PC-9 (cell line): ENCODE data around the gene ZNF787. TPM values are rescaled to one million over a fixed set of nuclear protein-coding genes. Genes with fewer than 3 reads are reported as not detected.

Experiments used
- BruUV-seq: library from RNA; stranded (reverse); fragments of 400-500 nt; replicated peaks from 2 replicates; lab custom pipeline; 2021; lab: Mats Ljungman, UMichigan
- CTCF ChIA-PET: fragments of 300-600 bp; sonication (Branson Sonifier 250); formaldehyde crosslinking; loops from one replicate; lab custom pipeline; 2022; ENCODE audit warnings: antibody characterized with exemption; lab: Charles Lee
- POLR2A ChIA-PET: fragments of 300-600 bp; sonication (Branson Sonifier 250); formaldehyde crosslinking; loops from one replicate; lab custom pipeline; 2022; ENCODE audit warnings: antibody characterized with exemption; ENCODE audit not compliant: unreplicated experiment; lab: Charles Lee
- DNase-seq, 2 experiments: peaks; one replicate each; pipeline versions ENCODE4 v3.0.0 to v3.0.0-alpha.2; 2015 to 2022; ENCODE audit warnings: mixed read lengths in 1 of 2
- H2AFZ ChIP-seq: fragments of 200-600 bp; sonication (generic); 2 replicates; pipeline ENCODE4 v1.8.1; 2017; ENCODE audit warnings: antibody characterized with exemption
- H3F3A ChIP-seq: fragments of 200-600 bp; sonication (generic); 2 replicates; pipeline ENCODE4 v1.8.1; 2017; ENCODE audit warnings: antibody characterized with exemption, mild to moderate bottlenecking, low read depth; ENCODE audit not compliant: insufficient read depth
- H3K27ac ChIP-seq: fragments of 200-600 bp; sonication (generic); 2 replicates; pipeline ENCODE4 v1.6.1; 2016; ENCODE audit warnings: mixed run types
- H3K27me3 ChIP-seq: fragments of 200-600 bp; sonication (generic); 2 replicates; pipeline ENCODE4 v1.6.1; 2016; ENCODE audit warnings: low read depth, mixed run types; ENCODE audit not compliant: insufficient read depth
- H3K36me3 ChIP-seq: fragments of 200-600 bp; sonication (generic); 2 replicates; pipeline ENCODE4 v1.6.1; 2016; ENCODE audit warnings: low read depth, mixed run types
- H3K4me1 ChIP-seq: fragments of 200-600 bp; sonication (generic); replicated peaks from 2 replicates; pipeline ENCODE4 v1.6.1; 2016; ENCODE audit warnings: mixed run types; ENCODE audit not compliant: insufficient read depth
- H3K4me2 ChIP-seq: fragments of 200-600 bp; sonication (generic); 2 replicates; pipeline ENCODE4 v1.6.1; 2017; ENCODE audit warnings: mixed run types
- H3K4me3 ChIP-seq: fragments of 200-600 bp; sonication (generic); 2 replicates; pipeline ENCODE4 v1.6.1; 2016; ENCODE audit warnings: mixed run types
- H3K79me2 ChIP-seq: fragments of 200-600 bp; sonication (generic); 2 replicates; pipeline ENCODE4 v1.6.1; 2017; ENCODE audit warnings: low read depth, mixed run types
- H3K9me2 ChIP-seq: fragments of 200-600 bp; sonication (generic); 2 replicates; pipeline ENCODE4 v1.8.1; 2017; ENCODE audit warnings: mild to moderate bottlenecking; ENCODE audit not compliant: insufficient read depth
- H3K9me3 ChIP-seq: fragments of 200-600 bp; sonication (generic); 2 replicates; pipeline ENCODE4 v1.8.1; 2016; ENCODE audit warnings: low read depth; ENCODE audit not compliant: insufficient read depth
- H4K20me1 ChIP-seq: fragments of 200-600 bp; sonication (generic); 2 replicates; pipeline ENCODE4 v1.8.1; 2017; ENCODE audit not compliant: insufficient read depth
- EZH2 ChIP-seq: fragments of 200-600 bp; sonication (generic); IDR thresholded peaks from 2 replicates; pipeline ENCODE4 v1.8.0; 2017; ENCODE audit warnings: antibody characterized with exemption, low read depth
- intact Hi-C: fragments of 100-400 bp; cut with micrococcal nuclease; formaldehyde crosslinking; loops from one replicate; pipeline ENCODE4 v1.10.0; 2022; ENCODE audit not compliant: unreplicated experiment
- total RNA-seq: library from RNA; stranded (reverse); gene quantifications from 2 replicates; pipeline ENCODE4 v1.2.3, GENCODE V29; 2021
- TF ChIP-seq, protein P1 (sequence below): fragments of 200-600 bp; sonication (generic); conservative IDR thresholded peaks from 2 replicates; pipeline ENCODE4 v1.6.1; 2017; ENCODE audit warnings: mixed run types, antibody characterized with exemption, mild to moderate bottlenecking, moderate library complexity

Gene ZNF787
- total RNA-seq, 1 experiment from 2014 or later = 51.4 TPM

DNA sequence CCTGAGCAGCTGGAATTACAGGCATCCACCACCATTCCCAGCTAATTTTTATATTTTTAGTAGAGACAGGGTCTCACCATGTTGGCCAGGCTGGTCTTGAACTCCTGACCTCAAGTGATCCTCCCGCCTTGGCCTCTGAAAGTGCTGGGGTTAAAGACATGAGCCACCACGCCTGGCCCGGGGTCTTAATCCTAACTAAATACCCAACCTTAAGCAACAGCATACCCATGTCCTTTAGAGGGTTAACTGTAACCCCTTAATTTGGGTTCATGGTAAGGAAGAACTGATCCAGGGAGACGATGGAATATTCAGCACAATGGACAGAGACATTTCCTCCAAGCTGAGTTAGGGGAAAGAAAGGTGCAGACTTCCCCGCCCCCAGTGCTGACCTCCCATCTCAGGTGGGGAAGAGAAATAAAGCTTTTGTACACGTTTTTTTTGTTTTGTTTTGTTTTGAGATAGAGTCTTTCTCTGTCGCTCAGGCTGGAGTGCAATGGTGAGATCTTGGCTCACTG is 46.0 kb upstream of the ZNF787 start:
- DNase-seq = no peak
- CTCF ChIA-PET = no interaction called here
- BruUV-seq = no TSS peak
- no peaks in the 10 kb centered on the region for H3K36me3 ChIP-seq
- no peaks in the 10 kb centered on the region for H3K27me3 ChIP-seq
- no peaks in the 10 kb centered on the region for H4K20me1 ChIP-seq
- no peaks in the 10 kb centered on the region for H3K9me3 ChIP-seq
- H3K4me2 ChIP-seq = no peak overlapping the region
- H3F3A ChIP-seq = 0 out of 2 replicates have a peak, but pooled peaks cover 6% of the 10 kb centered on the region
- H3K27ac ChIP-seq = no peak overlapping the region
- POLR2A ChIA-PET = no interaction called here
- no peak overlapping the region for H2AFZ ChIP-seq
- intact Hi-C loops = no loop called here
- H3K4me1 ChIP-seq = peaks cover 5% of the 10 kb centered on the region
- no peaks in the 10 kb centered on the region for H3K9me2 ChIP-seq
- no peaks in the 10 kb centered on the region for H3K79me2 ChIP-seq
- no peak for TF ChIP-seq EZH2
- TF ChIP-seq, protein P1, sequence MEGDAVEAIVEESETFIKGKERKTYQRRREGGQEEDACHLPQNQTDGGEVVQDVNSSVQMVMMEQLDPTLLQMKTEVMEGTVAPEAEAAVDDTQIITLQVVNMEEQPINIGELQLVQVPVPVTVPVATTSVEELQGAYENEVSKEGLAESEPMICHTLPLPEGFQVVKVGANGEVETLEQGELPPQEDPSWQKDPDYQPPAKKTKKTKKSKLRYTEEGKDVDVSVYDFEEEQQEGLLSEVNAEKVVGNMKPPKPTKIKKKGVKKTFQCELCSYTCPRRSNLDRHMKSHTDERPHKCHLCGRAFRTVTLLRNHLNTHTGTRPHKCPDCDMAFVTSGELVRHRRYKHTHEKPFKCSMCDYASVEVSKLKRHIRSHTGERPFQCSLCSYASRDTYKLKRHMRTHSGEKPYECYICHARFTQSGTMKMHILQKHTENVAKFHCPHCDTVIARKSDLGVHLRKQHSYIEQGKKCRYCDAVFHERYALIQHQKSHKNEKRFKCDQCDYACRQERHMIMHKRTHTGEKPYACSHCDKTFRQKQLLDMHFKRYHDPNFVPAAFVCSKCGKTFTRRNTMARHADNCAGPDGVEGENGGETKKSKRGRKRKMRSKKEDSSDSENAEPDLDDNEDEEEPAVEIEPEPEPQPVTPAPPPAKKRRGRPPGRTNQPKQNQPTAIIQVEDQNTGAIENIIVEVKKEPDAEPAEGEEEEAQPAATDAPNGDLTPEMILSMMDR = no peak
- H3K4me3 ChIP-seq = no peak overlapping the region

- 0 out of 2 replicates have a peak, but pooled peaks cover 7% of the 10 kb centered on the region for H4K20me1 ChIP-seq
- no peak overlapping the region for H3K4me3 ChIP-seq
- peaks cover 8% of the 10 kb centered on the region; the same call in 1 of the 2 replicates for H3K36me3 ChIP-seq
- no peak overlapping the region for H2AFZ ChIP-seq
- no peak overlapping the region for H3K27ac ChIP-seq
- intact Hi-C loops = no loop called here
- TSS peak; percentile 26 for BruUV-seq
- CTCF ChIA-PET = no interaction called here
- DNase-seq = no peak
- no peaks in the 10 kb centered on the region for H3K4me1 ChIP-seq
- no peaks in the 10 kb centered on the region for H3F3A ChIP-seq
- H3K9me3 ChIP-seq = no peaks in the 10 kb centered on the region
- H3K27me3 ChIP-seq = no peaks in the 10 kb centered on the region
- POLR2A ChIA-PET = no interaction called here
- TF ChIP-seq EZH2 = no peak
- TF ChIP-seq, protein P1 = no peak
- H3K79me2 ChIP-seq = no peaks in the 10 kb centered on the region
- H3K4me2 ChIP-seq = no peak overlapping the region
- no peaks in the 10 kb centered on the region for H3K9me2 ChIP-seq
These were observed 42.0 kb upstream of the ZNF787 start for GRCh38 chr19:56163097-56163496.

DNA sequence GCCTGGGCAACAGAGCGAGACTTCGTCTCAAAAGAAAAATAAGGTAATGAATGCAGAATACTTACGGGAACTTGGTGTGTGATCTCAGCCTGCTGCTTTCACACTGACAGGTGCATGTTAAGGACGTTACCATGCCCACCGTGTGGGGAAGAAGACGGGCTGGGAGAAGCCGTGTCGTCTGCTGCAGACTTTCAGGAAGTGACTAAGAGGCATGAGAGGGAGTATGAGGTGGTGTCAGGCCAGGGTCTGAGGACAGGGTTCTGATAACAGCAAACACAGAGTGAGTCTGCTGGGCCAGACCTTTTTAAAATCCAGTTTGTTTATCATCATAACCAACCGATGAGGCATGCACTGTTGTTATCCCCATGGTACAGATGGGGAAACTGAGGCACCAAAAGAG is 41.2 kb upstream of the ZNF787 start:
- Histone ChIP-seq H3K27me3 (no peaks in the 10 kb centered on the region), H3K4me3 (no peak overlapping the region), H3K4me1 (no peaks in the 10 kb centered on the region), H3K4me2 (no peak overlapping the region), H4K20me1 (0 out of 2 replicates have a peak, but pooled peaks cover 7% of the 10 kb centered on the region), H3K9me3 (no peaks in the 10 kb centered on the region), H3F3A (no peaks in the 10 kb centered on the region), H2AFZ (no peak overlapping the region), H3K9me2 (no peaks in the 10 kb centered on the region), H3K27ac (no peak overlapping the region), H3K36me3 (peaks cover 8% of the 10 kb centered on the region; the same call in 1 of the 2 replicates), H3K79me2 (no peaks in the 10 kb centered on the region)
- POLR2A ChIA-PET = no interaction called here
- no TSS peak for BruUV-seq
- TF ChIP-seq EZH2 = no peak
- TF ChIP-seq, protein P1 = no peak
- CTCF ChIA-PET = no interaction called here
- no peak for DNase-seq
- intact Hi-C loops = no loop called here
